Ishikawa (cell line): ENCODE results near the gene CALN1.

Experiments
- CEBPB ChIP-seq: IDR thresholded peaks from 2 replicates; pipeline ENCODE4 v1.6.1; 2012
- CREB1 ChIP-seq: IDR thresholded peaks from 2 replicates; pipeline ENCODE4 v1.6.1; 2012; ENCODE audit warnings: low read depth
- EGR1 ChIP-seq: IDR thresholded peaks from 2 replicates; pipeline ENCODE4 v1.6.1; 2012
- EP300 ChIP-seq: IDR thresholded peaks from 2 replicates; pipeline ENCODE4 v1.6.1; 2012; ENCODE audit warnings: borderline replicate concordance
- MAX ChIP-seq: IDR thresholded peaks from 2 replicates; pipeline ENCODE4 v1.6.1; 2012
- NFIC ChIP-seq: IDR thresholded peaks from 2 replicates; pipeline ENCODE4 v1.6.1; 2012
- RAD21 ChIP-seq: IDR thresholded peaks from 2 replicates; pipeline ENCODE4 v1.6.1; 2012; ENCODE audit warnings: low read depth
- REST ChIP-seq: IDR thresholded peaks from 2 replicates; pipeline ENCODE4 v1.6.1; 2012; ENCODE audit warnings: low read depth, mild to moderate bottlenecking
- TAF1 ChIP-seq: IDR thresholded peaks from 2 replicates; pipeline ENCODE4 v1.6.1; 2012; ENCODE audit warnings: low read depth, mild to moderate bottlenecking
- TEAD4 ChIP-seq: IDR thresholded peaks from 2 replicates; pipeline ENCODE4 v1.6.1; 2012
- ZBTB7A ChIP-seq: IDR thresholded peaks from 2 replicates; pipeline ENCODE4 v1.6.1; 2012; ENCODE audit warnings: low read depth

GRCh38 chr7:72406820-72407403, 5.2 kb downstream of the CALN1 start:
- no peak for TF ChIP-seq NFIC
- TF ChIP-seq CEBPB: no peak
- no peak for TF ChIP-seq TAF1
- TF ChIP-seq EP300: no peak
- no peak for TF ChIP-seq MAX
- no peak for TF ChIP-seq TEAD4
- no peak for TF ChIP-seq REST
- TF ChIP-seq EGR1: no peak
- TF ChIP-seq RAD21: no peak
- no peak for TF ChIP-seq ZBTB7A
- no peak for TF ChIP-seq CREB1
